ENCODE results near the gene DMKN.

Gene DMKN

DNA sequence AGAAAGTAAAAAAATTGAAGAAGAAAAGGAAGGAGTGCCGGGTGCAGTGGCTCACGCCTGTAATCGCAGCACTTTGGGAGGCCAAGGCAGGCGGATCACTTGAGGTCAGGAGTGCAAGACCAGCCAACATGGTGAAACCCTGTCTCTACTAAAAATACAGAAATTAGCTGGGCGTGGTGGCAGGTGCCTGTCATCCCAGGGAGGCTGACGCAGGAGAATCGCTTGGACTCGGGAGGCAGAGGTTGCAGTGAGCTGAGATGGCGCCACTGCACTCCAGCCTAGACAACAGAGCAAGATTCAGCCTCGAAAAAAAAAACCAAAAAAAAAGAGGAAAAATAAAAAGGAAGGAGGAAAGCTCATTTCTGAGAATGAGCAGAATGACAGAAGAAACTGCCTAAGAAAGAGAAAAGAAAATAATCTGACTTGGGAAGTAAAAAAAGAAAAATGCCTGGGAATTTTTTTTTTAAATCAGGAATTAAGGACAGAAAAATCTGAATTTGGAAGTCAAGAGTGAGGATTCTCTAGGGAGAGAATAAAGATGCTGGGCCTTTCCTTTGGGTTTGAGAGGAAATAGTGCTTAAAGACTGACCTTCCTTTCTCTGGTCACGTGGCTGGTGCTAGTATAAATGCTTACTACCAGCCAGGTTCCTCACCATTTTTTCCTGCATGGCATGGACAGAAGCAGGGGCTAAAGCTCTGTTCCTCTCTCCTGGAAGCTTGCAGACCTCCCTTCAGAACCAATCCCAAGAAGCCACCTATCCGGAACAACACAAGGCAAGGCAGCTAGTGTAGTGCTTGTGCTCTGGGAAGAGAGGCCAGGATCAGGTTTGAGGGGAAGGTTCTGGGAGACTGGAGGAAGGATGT, 65.6 kb downstream of the DMKN start, which contains the start of gene FFAR2:
Gene FFAR2 (plus strand): TSS at position 652 of the 864 bp plus-strand sequence. CDS start 1,458 bp downstream, outside the sequence.
- ATAC-seq (ENCODE audit: low read depth) = no peak
- DNase-seq (ENCODE audit: low spot score) = no peak
- no peak within 1 kb of the TSS for H3K27ac ChIP-seq (ENCODE audit: poor library complexity, severe bottlenecking)
- H3K4me1 ChIP-seq (ENCODE audit: insufficient read depth, poor library complexity, severe bottlenecking) = no peaks in the 10 kb centered on the region
- peaks cover 23% of the 10 kb centered on the region for H3K27me3 ChIP-seq (ENCODE audit: insufficient read depth, poor library complexity, severe bottlenecking)
- TF ChIP-seq, protein P1, sequence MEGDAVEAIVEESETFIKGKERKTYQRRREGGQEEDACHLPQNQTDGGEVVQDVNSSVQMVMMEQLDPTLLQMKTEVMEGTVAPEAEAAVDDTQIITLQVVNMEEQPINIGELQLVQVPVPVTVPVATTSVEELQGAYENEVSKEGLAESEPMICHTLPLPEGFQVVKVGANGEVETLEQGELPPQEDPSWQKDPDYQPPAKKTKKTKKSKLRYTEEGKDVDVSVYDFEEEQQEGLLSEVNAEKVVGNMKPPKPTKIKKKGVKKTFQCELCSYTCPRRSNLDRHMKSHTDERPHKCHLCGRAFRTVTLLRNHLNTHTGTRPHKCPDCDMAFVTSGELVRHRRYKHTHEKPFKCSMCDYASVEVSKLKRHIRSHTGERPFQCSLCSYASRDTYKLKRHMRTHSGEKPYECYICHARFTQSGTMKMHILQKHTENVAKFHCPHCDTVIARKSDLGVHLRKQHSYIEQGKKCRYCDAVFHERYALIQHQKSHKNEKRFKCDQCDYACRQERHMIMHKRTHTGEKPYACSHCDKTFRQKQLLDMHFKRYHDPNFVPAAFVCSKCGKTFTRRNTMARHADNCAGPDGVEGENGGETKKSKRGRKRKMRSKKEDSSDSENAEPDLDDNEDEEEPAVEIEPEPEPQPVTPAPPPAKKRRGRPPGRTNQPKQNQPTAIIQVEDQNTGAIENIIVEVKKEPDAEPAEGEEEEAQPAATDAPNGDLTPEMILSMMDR (IDR thresholded peaks at IDR 0.05; ENCODE audit: poor library complexity, severe bottlenecking) = no peak
- no peak within 1 kb of the TSS for H3K4me3 ChIP-seq (ENCODE audit: severe bottlenecking)
- H3K9me3 ChIP-seq (ENCODE audit: severe bottlenecking) = no peaks in the 10 kb centered on the region
- H3K36me3 ChIP-seq (ENCODE audit: low read depth) = no peaks in the 10 kb centered on the region

Measured in RWPE2 (cell line).